Upper lobe of right lung (tissue), 1 donor: Measurements from ENCODE around the gene BDKRB1. TPM values are rescaled to one million over a fixed set of nuclear protein-coding genes. Genes with fewer than 3 reads are reported as not detected.

Experiments
- ATAC-seq: fragments of 200-7000 bp; cut with Tn5 transposase; one replicate; pipeline ENCODE4 v1.9.1; 2020; ENCODE audit warnings: mild to moderate bottlenecking, moderate library complexity
- DNase-seq: peaks from one replicate; pipeline ENCODE4 v3.0.0-alpha.2; 2020
- H3K27ac ChIP-seq: fragments of 200-600 bp; one replicate; pipeline ENCODE4 v1.8.0; 2022
- H3K27me3 ChIP-seq: fragments of 200-600 bp; one replicate; pipeline ENCODE4 v1.8.0; 2022; ENCODE audit warnings: mild to moderate bottlenecking
- H3K36me3 ChIP-seq: fragments of 200-600 bp; one replicate; pipeline ENCODE4 v1.8.0; 2022
- H3K4me1 ChIP-seq: fragments of 200-600 bp; one replicate; pipeline ENCODE4 v1.8.0; 2022
- H3K4me3 ChIP-seq: fragments of 200-600 bp; one replicate; pipeline ENCODE4 v1.8.0; 2022; ENCODE audit warnings: mild to moderate bottlenecking
- H3K9me3 ChIP-seq: fragments of 200-600 bp; one replicate; pipeline ENCODE4 v1.8.0; 2022
- intact Hi-C: fragments of 100-400 bp; cut with DNase I; formaldehyde crosslinking; loops from one replicate; pipeline ENCODE4 v1.11.0; 2022
- total RNA-seq: library from RNA; stranded (reverse); fragmentation: NEBNext Ultra II Directional; extraction: Animal tissue kit (Norgen Biotek cat#: 25700); gene quantifications from one replicate; pipeline ENCODE4 v1.2.1, GENCODE V29; 2021
- TF ChIP-seq, protein P1 (sequence below): fragments of 200-600 bp; IDR thresholded peaks from one replicate; pipeline ENCODE4 v1.8.0; 2022; ENCODE audit warnings: antibody characterized with exemption
- donor health status: DM: no; HTN: yes; CAD: no; lungs with severe emphysema.

Gene BDKRB1
- total RNA-seq, 1 donor from 2014 or later, result not detected

DNA sequence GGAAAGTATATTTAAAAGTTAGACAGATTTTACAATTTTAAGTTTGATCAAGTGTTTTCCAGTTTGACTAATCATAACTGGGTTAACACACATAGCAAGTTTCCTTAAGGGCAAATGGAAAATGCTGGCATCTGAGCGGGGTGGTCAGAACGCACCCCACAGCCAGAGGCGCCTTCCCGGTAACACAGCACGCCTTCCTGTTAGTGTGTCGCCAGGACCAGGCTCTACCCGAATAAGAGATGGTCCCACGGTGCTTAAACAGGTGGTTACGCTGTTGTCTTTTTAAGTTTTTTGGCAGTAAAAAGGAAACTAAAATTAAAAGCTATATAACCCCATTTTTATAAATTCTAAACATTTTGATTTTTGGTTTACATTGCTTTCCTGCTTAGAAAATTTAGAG lies 28.0 kb downstream of the BDKRB1 start:
- H3K4me1 ChIP-seq, result no peaks in the 10 kb centered on the region
- intact Hi-C loops, result no loop called here
- no peak overlapping the region for H3K27ac ChIP-seq
- no peak for ATAC-seq
- peaks cover 50% of the 10 kb centered on the region for H3K36me3 ChIP-seq
- no peak overlapping the region for H3K4me3 ChIP-seq
- TF ChIP-seq, protein P1, sequence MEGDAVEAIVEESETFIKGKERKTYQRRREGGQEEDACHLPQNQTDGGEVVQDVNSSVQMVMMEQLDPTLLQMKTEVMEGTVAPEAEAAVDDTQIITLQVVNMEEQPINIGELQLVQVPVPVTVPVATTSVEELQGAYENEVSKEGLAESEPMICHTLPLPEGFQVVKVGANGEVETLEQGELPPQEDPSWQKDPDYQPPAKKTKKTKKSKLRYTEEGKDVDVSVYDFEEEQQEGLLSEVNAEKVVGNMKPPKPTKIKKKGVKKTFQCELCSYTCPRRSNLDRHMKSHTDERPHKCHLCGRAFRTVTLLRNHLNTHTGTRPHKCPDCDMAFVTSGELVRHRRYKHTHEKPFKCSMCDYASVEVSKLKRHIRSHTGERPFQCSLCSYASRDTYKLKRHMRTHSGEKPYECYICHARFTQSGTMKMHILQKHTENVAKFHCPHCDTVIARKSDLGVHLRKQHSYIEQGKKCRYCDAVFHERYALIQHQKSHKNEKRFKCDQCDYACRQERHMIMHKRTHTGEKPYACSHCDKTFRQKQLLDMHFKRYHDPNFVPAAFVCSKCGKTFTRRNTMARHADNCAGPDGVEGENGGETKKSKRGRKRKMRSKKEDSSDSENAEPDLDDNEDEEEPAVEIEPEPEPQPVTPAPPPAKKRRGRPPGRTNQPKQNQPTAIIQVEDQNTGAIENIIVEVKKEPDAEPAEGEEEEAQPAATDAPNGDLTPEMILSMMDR, result no peak
- no peak for DNase-seq
- H3K27me3 ChIP-seq, result no peaks in the 10 kb centered on the region
- no peaks in the 10 kb centered on the region for H3K9me3 ChIP-seq

DNA sequence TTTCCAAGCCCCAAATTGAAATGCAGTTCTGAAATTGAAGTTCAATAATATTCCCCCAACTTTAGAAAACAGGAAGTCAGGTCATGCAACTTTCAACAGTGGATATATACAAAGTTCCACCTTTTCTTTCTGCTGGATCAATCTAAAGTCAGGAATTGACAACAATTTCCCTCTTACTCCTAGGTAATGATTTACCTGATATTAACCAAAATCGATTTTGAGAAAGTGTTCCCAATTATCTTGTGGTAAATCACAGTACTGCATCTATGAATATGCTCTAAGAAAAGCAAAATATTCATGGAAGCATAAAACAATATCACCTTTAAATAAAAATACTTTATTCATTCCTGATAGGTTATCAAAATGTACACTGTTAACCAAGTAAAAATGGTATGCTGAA lies 28.4 kb downstream of the BDKRB1 start:
- Histone ChIP-seq H3K27me3 (no peaks in the 10 kb centered on the region), H3K4me3 (no peak overlapping the region), H3K36me3 (peaks cover 54% of the 10 kb centered on the region), H3K9me3 (no peaks in the 10 kb centered on the region), H3K27ac (no peak overlapping the region), H3K4me1 (no peaks in the 10 kb centered on the region)
- TF ChIP-seq, protein P1, result no peak
- ATAC-seq (no peak), DNase-seq (no peak)
- intact Hi-C loops, result no loop called here

DNA sequence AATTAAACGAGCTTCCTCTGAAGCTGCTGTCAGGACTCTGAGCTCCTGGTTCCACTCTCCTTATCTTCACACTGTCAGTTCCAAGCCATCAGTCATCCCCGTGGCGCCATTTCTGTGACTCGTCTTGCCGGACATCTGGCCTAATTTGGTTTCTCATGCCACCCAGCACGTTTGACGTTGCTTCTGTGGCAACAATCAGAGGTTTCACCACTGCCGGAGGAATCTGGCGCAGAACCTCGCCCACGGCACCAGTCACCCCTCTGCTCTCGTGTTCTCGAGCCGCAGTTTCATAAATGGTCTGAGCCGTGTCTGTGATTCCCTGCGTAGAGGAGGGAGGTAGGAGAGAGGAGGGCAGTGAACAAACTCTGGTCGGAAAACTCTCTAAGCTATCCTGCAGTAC lies 29.7 kb downstream of the BDKRB1 start:
- peaks cover 66% of the 10 kb centered on the region for H3K36me3 ChIP-seq
- H3K4me3 ChIP-seq, result no peak overlapping the region
- no peaks in the 10 kb centered on the region for H3K9me3 ChIP-seq
- ATAC-seq, result no peak
- H3K27me3 ChIP-seq, result no peaks in the 10 kb centered on the region
- no peak for DNase-seq
- intact Hi-C loops, result no loop called here
- H3K4me1 ChIP-seq, result no peaks in the 10 kb centered on the region
- TF ChIP-seq, protein P1, result no peak
- no peak overlapping the region for H3K27ac ChIP-seq

DNA sequence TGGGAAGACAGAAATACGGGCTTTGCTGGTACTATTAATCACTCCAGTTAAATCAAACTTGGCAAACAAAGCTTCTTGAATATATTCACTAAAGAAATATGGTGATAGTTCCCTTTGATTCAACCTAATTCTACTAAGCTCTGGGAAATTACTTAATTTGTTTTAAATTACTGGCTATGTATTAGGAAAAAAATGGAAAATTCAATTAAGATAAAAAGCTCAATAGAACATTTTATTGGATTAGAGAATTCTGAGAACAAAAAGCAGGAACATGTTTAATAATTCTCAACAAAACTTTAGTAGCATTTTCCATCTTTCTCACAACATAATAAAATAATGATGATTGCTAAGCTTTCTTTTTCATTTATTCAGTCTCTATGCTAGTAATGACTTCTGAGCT lies 30.2 kb downstream of the BDKRB1 start:
- ATAC-seq (no peak), DNase-seq (no peak)
- H3K27me3 ChIP-seq, result no peaks in the 10 kb centered on the region
- no peaks in the 10 kb centered on the region for H3K9me3 ChIP-seq
- TF ChIP-seq, protein P1, result no peak
- no peak overlapping the region for H3K4me3 ChIP-seq
- peaks cover 72% of the 10 kb centered on the region for H3K36me3 ChIP-seq
- no peak overlapping the region for H3K27ac ChIP-seq
- intact Hi-C loops, result no loop called here
- no peaks in the 10 kb centered on the region for H3K4me1 ChIP-seq

DNA sequence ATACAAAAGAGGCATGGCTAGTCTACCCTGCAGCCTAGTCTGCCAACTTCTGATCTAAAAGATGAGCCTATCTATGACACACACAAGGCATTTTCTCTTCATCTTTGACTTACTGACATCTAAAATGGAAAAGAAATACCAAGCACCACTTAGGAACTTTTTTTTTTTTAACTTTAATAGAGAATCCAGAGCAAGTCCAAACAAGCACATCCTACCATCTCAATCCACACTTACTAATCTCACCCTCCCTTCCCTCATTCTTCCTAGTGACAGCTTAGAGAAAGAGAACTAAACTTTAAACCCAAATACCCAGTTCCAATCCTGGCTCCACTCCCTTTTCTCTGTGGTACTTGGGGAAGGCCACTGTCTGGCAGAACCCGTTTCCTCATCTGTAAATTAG lies 31.8 kb downstream of the BDKRB1 start:
- H3K27me3 ChIP-seq, result no peaks in the 10 kb centered on the region
- H3K36me3 ChIP-seq, result peaks cover 75% of the 10 kb centered on the region
- TF ChIP-seq, protein P1, result no peak
- no peaks in the 10 kb centered on the region for H3K4me1 ChIP-seq
- H3K9me3 ChIP-seq, result no peaks in the 10 kb centered on the region
- no peak overlapping the region for H3K4me3 ChIP-seq
- no peak overlapping the region for H3K27ac ChIP-seq
- no peak for ATAC-seq
- intact Hi-C loops, result no loop called here
- DNase-seq, result no peak

DNA sequence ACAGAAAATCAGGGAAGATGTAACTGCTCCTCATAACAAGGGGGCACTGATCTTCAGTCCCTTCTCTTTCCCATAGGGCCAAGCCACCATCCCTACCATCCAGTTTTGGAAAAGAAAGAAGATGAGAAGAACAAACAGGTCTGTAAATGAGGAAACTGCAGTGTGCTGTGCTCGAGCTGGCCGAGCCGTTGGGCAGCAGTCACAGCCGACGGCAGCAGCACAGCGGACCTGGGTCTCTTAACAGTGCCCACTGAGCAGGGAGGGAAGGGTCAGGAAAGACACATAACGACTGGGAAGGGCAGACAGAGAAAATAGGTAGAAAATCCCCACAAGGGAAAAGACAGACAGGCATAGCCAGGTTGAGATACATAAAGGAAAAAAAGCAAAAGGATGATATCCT lies 38.2 kb downstream of the BDKRB1 start:
- no peaks in the 10 kb centered on the region for H3K9me3 ChIP-seq
- no peak for DNase-seq
- intact Hi-C loops, result no loop called here
- H3K27me3 ChIP-seq, result no peaks in the 10 kb centered on the region
- H3K27ac ChIP-seq, result no peak overlapping the region
- no peaks in the 10 kb centered on the region for H3K4me1 ChIP-seq
- no peak overlapping the region for H3K4me3 ChIP-seq
- ATAC-seq, result no peak
- peaks cover 56% of the 10 kb centered on the region for H3K36me3 ChIP-seq
- TF ChIP-seq, protein P1, result no peak
